HepG2 (cell line): ENCODE results near the gene KIF6. TPM values are rescaled to one million over a fixed set of nuclear protein-coding genes. Genes with fewer than 3 reads are reported as not detected.

Experiments
- ATAC-seq: fragments of 200-7000 bp; cut with Tn5 transposase; 3 replicates; pipeline ENCODE4 v1.9.1; 2020; ENCODE audit warnings: mild to moderate bottlenecking, moderate library complexity
- BruUV-seq: library from RNA; stranded (reverse); fragments of 400-500 nt; replicated peaks from 2 replicates; lab custom pipeline; 2021; lab: Mats Ljungman, UMichigan
- CTCF ChIA-PET: fragments of 300-600 bp; formaldehyde crosslinking; extraction: SDS; loops from one replicate; lab custom pipeline; 2021; ENCODE audit warnings: low total read pairs, inconsistent platforms, low intra/inter-chr PET ratio; lab: Yijun Ruan, JAX
- POLR2A ChIA-PET: fragments of 350-600 bp; sonication (Branson Sonifier 250); formaldehyde crosslinking; loops from one replicate; lab custom pipeline; 2020; ENCODE audit warnings: antibody characterized with exemption, inconsistent platforms; lab: Yijun Ruan, JAX
- DNase-seq: peaks from one replicate; pipeline ENCODE4 v3.0.0-alpha.2; 2015; ENCODE audit warnings: low spot score
- FAIRE-seq: peaks from 3 replicates; lab custom pipeline; 2011; peaks lifted over from hg19 to GRCh38; lab: Jason Lieb, UNC
- H2AFZ ChIP-seq: one replicate; pipeline ENCODE4 v1.6.1; 2011; ENCODE audit warnings: low read length, inconsistent platforms
- H3K27ac ChIP-seq: fragments of 300-600 bp; 3 replicates; pipeline ENCODE4 v1.8.0; 2011; ENCODE audit warnings: mixed run types, mild to moderate bottlenecking, mixed read lengths, low read length, inconsistent platforms; ENCODE audit not compliant: insufficient read depth; ENCODE audit errors: extremely low read length
- H3K27me3 ChIP-seq, 2 experiments: fragments of 200-600 bp in 1 of 2; 2 replicates in 1 of 2; 3 replicates in 1 of 2; pipeline versions ENCODE4 v1.6.0 to v1.8.0; 2011; ENCODE audit warnings: low read length in 2 of 2, mild to moderate bottlenecking in 2 of 2, moderate library complexity in 2 of 2, inconsistent platforms in 1 of 2; ENCODE audit not compliant: insufficient read depth in 2 of 2, control insufficient read depth in 1 of 2
- H3K36me3 ChIP-seq, 2 experiments: fragments of 200-600 bp in 1 of 2; replicated peaks in 1 of 2; 2 replicates in 1 of 2; 3 replicates in 1 of 2; pipeline versions ENCODE4 v1.5.1 to v1.8.0; 2011; ENCODE audit warnings: low read length in 2 of 2, inconsistent platforms in 1 of 2; ENCODE audit not compliant: insufficient read depth in 2 of 2, control insufficient read depth in 1 of 2
- H3K4me1 ChIP-seq: 2 replicates; pipeline ENCODE4 v1.5.1; 2012; ENCODE audit warnings: low read length, inconsistent platforms; ENCODE audit not compliant: insufficient read depth
- H3K4me2 ChIP-seq: 2 replicates; pipeline ENCODE4 v1.6.0; 2011; ENCODE audit warnings: low read depth, low read length, inconsistent platforms
- H3K4me3 ChIP-seq, 3 experiments: fragments of 200-600 bp in 1 of 3; sonication (generic), shearing (Covaris generic) in 1 of 3; replicated peaks in 1 of 3; 2 replicates each; pipeline ENCODE4 v1.5.1; 2011 to 2016; ENCODE audit warnings: low read length in 3 of 3, inconsistent platforms in 2 of 3, low read depth in 2 of 3, mild to moderate bottlenecking in 2 of 3, control low read depth in 1 of 3, mixed read lengths in 1 of 3; ENCODE audit not compliant: insufficient read depth in 1 of 3
- H3K79me2 ChIP-seq: one replicate; pipeline ENCODE4 v1.6.1; 2011; ENCODE audit warnings: low read length, inconsistent platforms; ENCODE audit not compliant: insufficient read depth
- H3K9ac ChIP-seq: 2 replicates; pipeline ENCODE4 v1.6.0; 2011; ENCODE audit warnings: mild to moderate bottlenecking, low read depth, low read length, inconsistent platforms; ENCODE audit not compliant: insufficient read depth
- H3K9me3 ChIP-seq: 2 replicates; pipeline ENCODE4 v1.5.1; 2012; ENCODE audit warnings: mild to moderate bottlenecking, low read length
- H4K20me1 ChIP-seq: 2 replicates; pipeline ENCODE4 v1.6.0; 2011; ENCODE audit warnings: inconsistent platforms, mild to moderate bottlenecking, low read length, moderate library complexity; ENCODE audit not compliant: insufficient read depth
- MED8 ChIP-seq: sonication (generic); formaldehyde crosslinking; IDR thresholded peaks from 2 replicates; pipeline ENCODE4 v1.8.1; 2023; ENCODE audit warnings: mild to moderate bottlenecking, missing genetic modification reagents; ENCODE audit not compliant: insufficient replicate concordance
- SSRP1 ChIP-seq: IDR thresholded peaks from 2 replicates; pipeline ENCODE4 v1.6.1; 2016; ENCODE audit warnings: control low read depth
- ZNF782 ChIP-seq: sonication (generic); formaldehyde crosslinking; IDR thresholded peaks from 2 replicates; pipeline ENCODE4 v1.4.0; 2020; ENCODE audit warnings: missing genetic modification reagents, mild to moderate bottlenecking, borderline replicate concordance
- WGBS: methylation state at CpG from one replicate; pipeline ENCODE4 v1.1.6; 2017; ENCODE audit warnings: low lambda C conversion rate; 5-methylcytosine and 5-hydroxymethylcytosine counted together
- in situ Hi-C: cut with HindIII; loops from 2 replicates; pipeline ENCODE4 v1.10.0; 2017; ENCODE audit warnings: low pct_unique_long_range_greater_than_20kb; ENCODE audit not compliant: extremely low pct_ligation_motif_present
- intact Hi-C: fragments of 100-400 bp; cut with micrococcal nuclease; formaldehyde crosslinking; loops from one replicate; pipeline ENCODE4 v1.10.0; 2022; ENCODE audit not compliant: unreplicated experiment
- polyA plus RNA-seq, 8 experiments: library from polyadenylated mRNA; depleted of rRNA in 3 of 8; stranded (reverse) in 7 of 8; unstranded in 1 of 8; fragments of >200 nt; fragmentation: Illumina TruSeq in 4 of 8; extraction: Trizol in 4 of 8; gene quantifications; 2 replicates each; pipeline versions ENCODE4 v1.2.1 to v1.2.3, GENCODE V29; 2011 to 2016; ENCODE audit warnings: low read depth in 4 of 8, missing spikeins in 1 of 8, mixed read lengths in 1 of 8; ENCODE audit not compliant: insufficient read depth in 1 of 8
- total RNA-seq, 5 experiments: library from RNA; depleted of rRNA; stranded (reverse); fragments of >200 nt; fragmentation: Illumina TruSeq; extraction: Trizol; gene quantifications; 2 replicates each; pipeline ENCODE4 v1.2.3, GENCODE V29; 2016; ENCODE audit warnings: low read depth in 1 of 5
- TF ChIP-seq, protein P1 (sequence below): sonication (generic); formaldehyde crosslinking; IDR thresholded peaks from 2 replicates; pipeline ENCODE4 v1.8.1; 2022; ENCODE audit warnings: low read depth, mild to moderate bottlenecking, missing genetic modification reagents
- TF ChIP-seq, protein P2 (sequence below): IDR thresholded peaks from 2 replicates; pipeline ENCODE4 v1.6.1; 2016; ENCODE audit warnings: mild to moderate bottlenecking, missing biosample characterization, missing genetic modification reagents

The KIF6 gene
- total and polyA plus RNA-seq, 2 of the 13 experiments (the other 11 are each of a cell fraction or from before 2014, with no cell fraction given), result 0.04 to 0.27 TPM

DNA sequence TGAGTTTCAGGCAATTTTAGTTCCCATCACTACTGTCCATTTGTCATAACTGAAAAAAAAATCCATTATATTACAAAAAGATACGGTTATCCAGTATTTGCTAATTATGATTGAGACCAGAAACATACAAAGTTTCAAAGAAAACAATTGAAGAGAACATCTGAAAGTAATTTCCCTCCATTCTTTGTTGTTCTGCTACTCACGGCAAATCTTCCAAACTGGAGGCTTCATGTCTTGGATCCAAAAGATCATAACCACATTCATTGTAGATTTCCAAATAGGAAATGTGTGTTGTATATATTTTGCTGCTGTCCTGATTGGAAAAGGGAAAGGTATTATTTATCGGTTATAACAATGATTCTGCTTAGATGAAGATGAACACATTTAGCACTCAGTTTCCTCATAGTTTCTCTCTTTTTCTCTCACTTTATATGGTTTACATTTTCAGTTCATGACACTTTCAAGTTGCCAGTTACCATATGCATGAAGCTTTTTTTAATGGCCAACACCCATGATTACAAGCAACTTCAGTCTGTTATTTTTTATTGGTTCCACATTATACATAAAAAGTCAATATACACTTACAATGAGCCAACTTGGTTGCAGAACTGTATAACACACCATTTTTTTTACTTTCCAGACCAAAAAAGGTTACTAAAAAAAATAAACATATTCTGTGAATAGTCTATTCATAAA is 90.4 kb downstream of the KIF6 start (continued):
- TF ChIP-seq, protein P1, sequence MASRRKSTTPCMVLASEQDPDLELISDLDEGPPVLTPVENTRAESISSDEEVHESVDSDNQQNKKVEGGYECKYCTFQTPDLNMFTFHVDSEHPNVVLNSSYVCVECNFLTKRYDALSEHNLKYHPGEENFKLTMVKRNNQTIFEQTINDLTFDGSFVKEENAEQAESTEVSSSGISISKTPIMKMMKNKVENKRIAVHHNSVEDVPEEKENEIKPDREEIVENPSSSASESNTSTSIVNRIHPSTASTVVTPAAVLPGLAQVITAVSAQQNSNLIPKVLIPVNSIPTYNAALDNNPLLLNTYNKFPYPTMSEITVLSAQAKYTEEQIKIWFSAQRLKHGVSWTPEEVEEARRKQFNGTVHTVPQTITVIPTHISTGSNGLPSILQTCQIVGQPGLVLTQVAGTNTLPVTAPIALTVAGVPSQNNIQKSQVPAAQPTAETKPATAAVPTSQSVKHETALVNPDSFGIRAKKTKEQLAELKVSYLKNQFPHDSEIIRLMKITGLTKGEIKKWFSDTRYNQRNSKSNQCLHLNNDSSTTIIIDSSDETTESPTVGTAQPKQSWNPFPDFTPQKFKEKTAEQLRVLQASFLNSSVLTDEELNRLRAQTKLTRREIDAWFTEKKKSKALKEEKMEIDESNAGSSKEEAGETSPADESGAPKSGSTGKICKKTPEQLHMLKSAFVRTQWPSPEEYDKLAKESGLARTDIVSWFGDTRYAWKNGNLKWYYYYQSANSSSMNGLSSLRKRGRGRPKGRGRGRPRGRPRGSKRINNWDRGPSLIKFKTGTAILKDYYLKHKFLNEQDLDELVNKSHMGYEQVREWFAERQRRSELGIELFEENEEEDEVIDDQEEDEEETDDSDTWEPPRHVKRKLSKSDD (CRISPR knock-in tag), result no peak
- TF ChIP-seq, protein P2, sequence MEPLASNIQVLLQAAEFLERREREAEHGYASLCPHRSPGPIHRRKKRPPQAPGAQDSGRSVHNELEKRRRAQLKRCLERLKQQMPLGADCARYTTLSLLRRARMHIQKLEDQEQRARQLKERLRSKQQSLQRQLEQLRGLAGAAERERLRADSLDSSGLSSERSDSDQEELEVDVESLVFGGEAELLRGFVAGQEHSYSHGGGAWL (CRISPR knock-in tag), result no peak
- TF ChIP-seq SSRP1 (no peak), ZNF782 (CRISPR knock-in tag) (no peak)

DNA sequence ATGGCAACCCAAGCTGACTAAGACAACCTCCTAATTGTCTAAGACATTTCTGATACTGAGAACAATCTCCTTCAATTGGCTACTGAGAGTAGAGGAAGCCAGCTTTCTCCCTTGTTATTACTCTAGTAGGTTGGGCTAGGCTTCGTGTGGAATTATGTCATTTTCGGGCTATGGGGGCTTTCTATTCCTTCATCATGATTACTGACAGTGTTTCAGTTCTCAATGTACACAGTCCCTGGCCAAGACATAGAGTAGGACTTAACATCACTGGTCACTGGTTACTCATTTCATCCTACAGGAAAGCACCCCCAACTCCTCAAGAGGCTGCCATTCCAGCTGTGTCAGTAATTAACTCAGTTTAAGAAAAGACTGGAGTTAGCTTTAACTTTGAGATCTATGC is 100.0 kb downstream of the KIF6 start:
- ChIA-PET CTCF (no interaction called here), POLR2A (no interaction called here)
- no peak overlapping the region for H3K27ac ChIP-seq
- no peak for DNase-seq
- no peak overlapping the region for H3K4me2 ChIP-seq
- no peak overlapping the region for H3K4me3 ChIP-seq
- H3K27me3 ChIP-seq, result no peaks in the 10 kb centered on the region
- H3K9me3 ChIP-seq, result no peaks in the 10 kb centered on the region
- FAIRE-seq, result no peak
- intact Hi-C loops, result no loop called here
- H4K20me1 ChIP-seq, result no peaks in the 10 kb centered on the region
- no peaks in the 10 kb centered on the region for H3K36me3 ChIP-seq
- no peaks in the 10 kb centered on the region for H3K4me1 ChIP-seq
- no peak for ATAC-seq
- BruUV-seq, result no TSS peak
- no peaks in the 10 kb centered on the region for H3K79me2 ChIP-seq
- no peak overlapping the region for H2AFZ ChIP-seq
- 2% methylated on average over 2 of the region's 2 CpGs for WGBS
- no peak for TF ChIP-seq MED8
- TF ChIP-seq, all 625 proteins: peak for 0
- in situ Hi-C loops, result no loop called here
- no peak overlapping the region for H3K9ac ChIP-seq
